Upper lobe of right lung (tissue), 1 donor: ENCODE measurements around the gene RPTOR. TPM values are rescaled to one million over a fixed set of nuclear protein-coding genes. Genes with fewer than 3 reads are reported as not detected.

Experiments
- ATAC-seq: fragments of 200-7000 bp; cut with Tn5 transposase; one replicate; pipeline ENCODE4 v1.9.1; 2020; ENCODE audit warnings: mild to moderate bottlenecking, moderate library complexity
- DNase-seq: peaks from one replicate; pipeline ENCODE4 v3.0.0-alpha.2; 2020
- H3K27ac ChIP-seq: fragments of 200-600 bp; one replicate; pipeline ENCODE4 v1.8.0; 2022
- H3K27me3 ChIP-seq: fragments of 200-600 bp; one replicate; pipeline ENCODE4 v1.8.0; 2022; ENCODE audit warnings: mild to moderate bottlenecking
- H3K36me3 ChIP-seq: fragments of 200-600 bp; one replicate; pipeline ENCODE4 v1.8.0; 2022
- H3K4me1 ChIP-seq: fragments of 200-600 bp; one replicate; pipeline ENCODE4 v1.8.0; 2022
- H3K4me3 ChIP-seq: fragments of 200-600 bp; one replicate; pipeline ENCODE4 v1.8.0; 2022; ENCODE audit warnings: mild to moderate bottlenecking
- H3K9me3 ChIP-seq: fragments of 200-600 bp; one replicate; pipeline ENCODE4 v1.8.0; 2022
- CTCF ChIP-seq: fragments of 200-600 bp; IDR thresholded peaks from one replicate; pipeline ENCODE4 v1.8.0; 2022; ENCODE audit warnings: antibody characterized with exemption
- intact Hi-C: fragments of 100-400 bp; cut with DNase I; formaldehyde crosslinking; loops from one replicate; pipeline ENCODE4 v1.11.0; 2022
- total RNA-seq: library from RNA; stranded (reverse); fragmentation: NEBNext Ultra II Directional; extraction: Animal tissue kit (Norgen Biotek cat#: 25700); gene quantifications from one replicate; pipeline ENCODE4 v1.2.1, GENCODE V29; 2021
- donor health status: DM: no; HTN: yes; CAD: no; lungs with severe emphysema.

RPTOR gene
- total RNA-seq, 1 donor from 2014 or later: 35.4 TPM

DNA sequence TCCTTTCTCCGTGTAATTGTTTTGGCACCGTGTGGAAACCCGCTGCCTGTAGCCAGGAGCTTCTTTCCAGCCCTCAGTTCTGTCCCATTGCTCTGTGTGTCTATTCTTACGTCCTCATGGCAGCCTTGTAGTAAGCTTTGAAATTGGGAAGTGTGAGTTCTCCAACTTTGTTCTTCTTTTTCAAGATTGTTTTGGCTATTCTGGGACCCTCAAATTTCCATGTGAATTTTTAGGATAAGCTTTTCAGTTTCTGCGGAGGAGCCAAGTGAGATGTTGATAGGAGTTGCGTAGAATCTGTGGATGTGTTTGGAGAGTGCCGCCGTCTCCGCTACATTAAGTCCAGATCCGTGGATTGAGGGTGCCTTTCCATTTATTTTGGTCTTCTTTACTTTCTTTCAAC, 462.3 kb downstream of the RPTOR start:
- TF ChIP-seq CTCF: no peak
- no peak overlapping the region for H3K4me3 ChIP-seq
- H3K36me3 ChIP-seq: no peaks in the 10 kb centered on the region
- H3K4me1 ChIP-seq: peaks cover 18% of the 10 kb centered on the region
- intact Hi-C loops: no loop called here
- ATAC-seq (no peak), DNase-seq (no peak)
- no peak overlapping the region for H3K27ac ChIP-seq
- no peaks in the 10 kb centered on the region for H3K9me3 ChIP-seq
- H3K27me3 ChIP-seq: peaks cover 28% of the 10 kb centered on the region

GRCh38 chr17:81008140-81008539, 463.5 kb downstream of the RPTOR start:
- no peak overlapping the region for H3K4me3 ChIP-seq
- no peak overlapping the region for H3K27ac ChIP-seq
- ATAC-seq (no peak), DNase-seq (no peak)
- peaks cover 10% of the 10 kb centered on the region for H3K4me1 ChIP-seq
- no peaks in the 10 kb centered on the region for H3K9me3 ChIP-seq
- no peak for TF ChIP-seq CTCF
- intact Hi-C loops: no loop called here
- no peaks in the 10 kb centered on the region for H3K36me3 ChIP-seq
- H3K27me3 ChIP-seq: peaks cover 27% of the 10 kb centered on the region

GRCh38 chr17:81009136-81009535, 464.5 kb downstream of the RPTOR start:
- peaks cover 17% of the 10 kb centered on the region for H3K27me3 ChIP-seq
- peak; percentile 66 for DNase-seq
- no peak overlapping the region for H3K4me3 ChIP-seq
- no peak for TF ChIP-seq CTCF
- no peaks in the 10 kb centered on the region for H3K9me3 ChIP-seq
- peak; percentile 60 for ATAC-seq
- H3K36me3 ChIP-seq: no peaks in the 10 kb centered on the region
- intact Hi-C loops: no loop called here
- H3K27ac ChIP-seq: no peak overlapping the region
- peaks cover 6% of the 10 kb centered on the region for H3K4me1 ChIP-seq

DNA sequence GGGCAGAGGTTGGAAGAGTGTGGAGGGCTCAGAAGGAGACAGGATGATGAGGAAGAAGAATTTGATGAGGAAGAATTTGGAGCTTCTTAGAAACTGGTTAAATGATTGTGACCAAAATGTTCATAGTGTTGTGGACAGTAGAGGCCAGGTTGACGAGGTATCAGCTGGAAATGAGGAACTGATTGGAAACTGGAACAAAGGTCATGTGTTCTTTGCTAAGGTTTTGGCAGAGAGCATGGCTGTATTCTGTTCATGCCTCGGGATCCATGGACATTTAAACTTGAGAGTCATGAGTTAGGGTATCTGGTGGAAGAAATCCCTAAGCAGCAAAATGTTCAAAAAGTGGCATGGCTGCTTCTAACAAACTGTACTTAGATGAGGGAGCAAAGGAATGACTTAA, 466.3 kb downstream of the RPTOR start:
- ATAC-seq (no peak), DNase-seq (no peak)
- Histone ChIP-seq H3K9me3 (no peaks in the 10 kb centered on the region), H3K36me3 (no peaks in the 10 kb centered on the region), H3K4me1 (no peaks in the 10 kb centered on the region), H3K27ac (no peak overlapping the region), H3K4me3 (no peak overlapping the region), H3K27me3 (no peaks in the 10 kb centered on the region)
- intact Hi-C loops: no loop called here
- TF ChIP-seq CTCF: no peak

DNA sequence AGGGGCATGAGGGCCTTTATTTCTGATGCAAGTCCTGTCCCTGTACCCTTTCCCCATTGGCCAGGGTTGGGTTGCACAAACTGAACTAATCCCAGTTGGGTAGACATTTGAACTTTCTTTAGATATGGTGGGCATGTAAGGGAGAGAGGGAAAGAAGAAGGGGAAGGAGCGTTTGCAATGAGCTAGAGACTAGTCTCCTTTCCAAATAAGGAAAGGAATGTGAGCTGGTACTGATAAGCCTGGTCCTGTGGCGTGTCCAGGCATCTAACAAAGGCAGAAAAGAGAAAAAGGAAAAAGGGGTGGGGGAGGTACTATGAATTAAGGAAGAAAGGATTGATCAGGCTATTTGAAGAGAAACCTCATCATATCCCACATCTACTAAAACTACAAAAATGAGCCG, 467.3 kb downstream of the RPTOR start:
- H3K36me3 ChIP-seq: no peaks in the 10 kb centered on the region
- DNase-seq (no peak), ATAC-seq (no peak)
- no peak overlapping the region for H3K27ac ChIP-seq
- H3K4me1 ChIP-seq: no peaks in the 10 kb centered on the region
- H3K4me3 ChIP-seq: no peak overlapping the region
- no peak for TF ChIP-seq CTCF
- H3K27me3 ChIP-seq: no peaks in the 10 kb centered on the region
- intact Hi-C loops: no loop called here
- no peaks in the 10 kb centered on the region for H3K9me3 ChIP-seq
